ENCODE data around the gene ALDH1L1.

GRCh38 chr3:126208182-126208581 is 27.8 kb upstream of the ALDH1L1 start:
- TF ChIP-seq BRF1 (IDR thresholded peaks at IDR 0.05; ENCODE audit: borderline replicate concordance, extremely low read depth, insufficient read length), result no peak
- no peak for TF ChIP-seq NELFE (IDR thresholded peaks at IDR 0.05; ENCODE audit: insufficient read depth, insufficient read length)
- no peak for TF ChIP-seq NCOA4 (IDR thresholded peaks at IDR 0.05; ENCODE audit: partially characterized antibody)
- TF ChIP-seq GATAD2B (IDR thresholded peaks at IDR 0.05; ENCODE audit: borderline replicate concordance), result no peak
- no peak for TF ChIP-seq HDAC2 (IDR thresholded peaks at IDR 0.05)
